Measurements from ENCODE around the gene MTHFD1L. TPM values are rescaled to one million over a fixed set of nuclear protein-coding genes. Genes with fewer than 3 reads are reported as not detected.

MTHFD1L gene
- total and polyA plus RNA-seq, 9 of the 15 experiments (the other 6 are each of a cell fraction or from before 2014, with no cell fraction given): 20.9 to 128 (median 61.0) TPM

DNA sequence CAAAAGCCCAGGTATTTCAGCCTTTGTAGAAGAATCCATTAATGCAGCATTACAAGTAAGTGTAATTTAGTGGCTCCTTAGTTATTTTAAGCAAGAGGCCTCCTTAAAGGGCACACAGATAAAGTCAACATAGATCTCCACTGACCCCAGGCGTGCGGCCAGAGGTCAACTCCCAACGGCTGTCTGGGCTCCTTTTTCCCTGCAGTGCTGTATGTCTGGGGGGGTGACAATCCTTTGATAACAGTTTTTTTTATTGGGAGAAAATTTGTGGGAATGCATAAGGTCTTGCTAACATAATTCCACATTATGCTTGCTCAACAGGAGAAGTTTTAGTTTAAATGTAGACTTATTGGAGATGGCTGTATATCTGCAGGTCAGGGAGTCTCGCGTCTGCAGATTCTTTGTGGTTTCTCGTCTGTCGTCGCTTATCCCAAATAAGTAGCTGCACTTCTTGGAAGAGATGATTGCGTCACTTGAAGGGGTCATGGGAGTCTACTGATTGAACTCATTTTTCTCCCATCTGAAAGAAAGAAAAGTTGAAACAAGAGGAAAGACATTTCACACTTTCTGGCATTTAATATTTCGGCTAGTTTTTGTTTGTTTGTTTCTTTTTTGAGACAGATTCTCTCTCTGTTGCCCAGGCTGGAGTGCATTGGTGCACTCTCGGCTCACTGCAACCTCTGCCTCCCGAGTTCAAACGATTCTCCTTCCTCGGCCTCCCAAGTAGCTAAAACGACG lies 222.5 kb downstream of the MTHFD1L start (continued):
- TF ChIP-seq NR2C2 (CRISPR knock-in tag; IDR thresholded peaks at IDR 0.05) (no peak), NR2C2 (tag; IDR thresholded peaks at IDR 0.05) (peak; percentile 96), TSC22D4 (tag; IDR thresholded peaks at IDR 0.05) (no peak), ZC3H11A (IDR thresholded peaks at IDR 0.05; ENCODE audit: low read depth, low read length) (no peak), NR1H2 (CRISPR knock-in tag; IDR thresholded peaks at IDR 0.05) (no peak), NFE2 (IDR thresholded peaks at IDR 0.05; ENCODE audit: low read depth) (peak; percentile 24; the same call in 1 of the 2 replicates), RFX5 (IDR thresholded peaks at IDR 0.05; ENCODE audit: low read depth, low read length) (no peak), TAF9B (IDR thresholded peaks at IDR 0.05; ENCODE audit: partially characterized antibody) (no peak), ZNF134 (CRISPR knock-in tag; conservative IDR thresholded peaks at IDR 0.05) (no peak), FOSL1 (tag; conservative IDR thresholded peaks at IDR 0.05) (peak; percentile 68), TRIM24 (IDR thresholded peaks at IDR 0.05) (peak; percentile 46 to 82; a peak in 3 of 4 replicates), IRF2 (CRISPR knock-in tag; IDR thresholded peaks at IDR 0.05) (no peak), SLC30A9 (CRISPR knock-in tag; IDR thresholded peaks at IDR 0.05) (no peak), NFIC (IDR thresholded peaks at IDR 0.05) (peak; percentile 39), SMARCE1 (IDR thresholded peaks at IDR 0.05) (peak; percentile 86; the same call in 1 of the 2 replicates), CBFA2T2 (conservative IDR thresholded peaks at IDR 0.05) (peak; percentile 53), ZBTB17 (CRISPR knock-in tag; IDR thresholded peaks at IDR 0.05) (0 out of 2 replicates have a peak, but pooled peaks have one; percentile 24), FOXA1 (IDR thresholded peaks at IDR 0.05; ENCODE audit: borderline replicate concordance) (no peak), NR4A1 (CRISPR knock-in tag; IDR thresholded peaks at IDR 0.05) (no peak), NR4A1 (tag; IDR thresholded peaks at IDR 0.05) (0 out of 2 replicates have a peak, but pooled peaks have one; percentile 64), RBM22 (IDR thresholded peaks at IDR 0.05; ENCODE audit: low read depth, low read length, poor library complexity, severe bottlenecking) (no peak)
- TF ChIP-seq, protein P1, sequence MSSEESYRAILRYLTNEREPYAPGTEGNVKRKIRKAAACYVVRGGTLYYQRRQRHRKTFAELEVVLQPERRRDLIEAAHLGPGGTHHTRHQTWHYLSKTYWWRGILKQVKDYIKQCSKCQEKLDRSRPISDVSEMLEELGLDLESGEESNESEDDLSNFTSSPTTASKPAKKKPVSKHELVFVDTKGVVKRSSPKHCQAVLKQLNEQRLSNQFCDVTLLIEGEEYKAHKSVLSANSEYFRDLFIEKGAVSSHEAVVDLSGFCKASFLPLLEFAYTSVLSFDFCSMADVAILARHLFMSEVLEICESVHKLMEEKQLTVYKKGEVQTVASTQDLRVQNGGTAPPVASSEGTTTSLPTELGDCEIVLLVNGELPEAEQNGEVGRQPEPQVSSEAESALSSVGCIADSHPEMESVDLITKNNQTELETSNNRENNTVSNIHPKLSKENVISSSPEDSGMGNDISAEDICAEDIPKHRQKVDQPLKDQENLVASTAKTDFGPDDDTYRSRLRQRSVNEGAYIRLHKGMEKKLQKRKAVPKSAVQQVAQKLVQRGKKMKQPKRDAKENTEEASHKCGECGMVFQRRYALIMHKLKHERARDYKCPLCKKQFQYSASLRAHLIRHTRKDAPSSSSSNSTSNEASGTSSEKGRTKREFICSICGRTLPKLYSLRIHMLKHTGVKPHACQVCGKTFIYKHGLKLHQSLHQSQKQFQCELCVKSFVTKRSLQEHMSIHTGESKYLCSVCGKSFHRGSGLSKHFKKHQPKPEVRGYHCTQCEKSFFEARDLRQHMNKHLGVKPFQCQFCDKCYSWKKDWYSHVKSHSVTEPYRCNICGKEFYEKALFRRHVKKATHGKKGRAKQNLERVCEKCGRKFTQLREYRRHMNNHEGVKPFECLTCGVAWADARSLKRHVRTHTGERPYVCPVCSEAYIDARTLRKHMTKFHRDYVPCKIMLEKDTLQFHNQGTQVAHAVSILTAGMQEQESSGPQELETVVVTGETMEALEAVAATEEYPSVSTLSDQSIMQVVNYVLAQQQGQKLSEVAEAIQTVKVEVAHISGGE (CRISPR knock-in tag; IDR thresholded peaks at IDR 0.05): no peak
- TF ChIP-seq, protein P2, sequence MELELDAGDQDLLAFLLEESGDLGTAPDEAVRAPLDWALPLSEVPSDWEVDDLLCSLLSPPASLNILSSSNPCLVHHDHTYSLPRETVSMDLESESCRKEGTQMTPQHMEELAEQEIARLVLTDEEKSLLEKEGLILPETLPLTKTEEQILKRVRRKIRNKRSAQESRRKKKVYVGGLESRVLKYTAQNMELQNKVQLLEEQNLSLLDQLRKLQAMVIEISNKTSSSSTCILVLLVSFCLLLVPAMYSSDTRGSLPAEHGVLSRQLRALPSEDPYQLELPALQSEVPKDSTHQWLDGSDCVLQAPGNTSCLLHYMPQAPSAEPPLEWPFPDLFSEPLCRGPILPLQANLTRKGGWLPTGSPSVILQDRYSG (tag; conservative IDR thresholded peaks at IDR 0.05; ENCODE audit: low read depth): no peak
- TF ChIP-seq, protein P3, sequence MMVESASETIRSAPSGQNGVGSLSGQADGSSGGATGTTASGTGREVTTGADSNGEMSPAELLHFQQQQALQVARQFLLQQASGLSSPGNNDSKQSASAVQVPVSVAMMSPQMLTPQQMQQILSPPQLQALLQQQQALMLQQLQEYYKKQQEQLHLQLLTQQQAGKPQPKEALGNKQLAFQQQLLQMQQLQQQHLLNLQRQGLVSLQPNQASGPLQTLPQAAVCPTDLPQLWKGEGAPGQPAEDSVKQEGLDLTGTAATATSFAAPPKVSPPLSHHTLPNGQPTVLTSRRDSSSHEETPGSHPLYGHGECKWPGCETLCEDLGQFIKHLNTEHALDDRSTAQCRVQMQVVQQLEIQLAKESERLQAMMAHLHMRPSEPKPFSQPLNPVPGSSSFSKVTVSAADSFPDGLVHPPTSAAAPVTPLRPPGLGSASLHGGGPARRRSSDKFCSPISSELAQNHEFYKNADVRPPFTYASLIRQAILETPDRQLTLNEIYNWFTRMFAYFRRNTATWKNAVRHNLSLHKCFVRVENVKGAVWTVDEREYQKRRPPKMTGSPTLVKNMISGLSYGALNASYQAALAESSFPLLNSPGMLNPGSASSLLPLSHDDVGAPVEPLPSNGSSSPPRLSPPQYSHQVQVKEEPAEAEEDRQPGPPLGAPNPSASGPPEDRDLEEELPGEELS (CRISPR knock-in tag; IDR thresholded peaks at IDR 0.05; ENCODE audit: borderline replicate concordance): no peak

Data from K562 (cell line).